Colonic mucosa (tissue), 4 donors: ENCODE measurements around the gene DAP. TPM values are rescaled to one million over a fixed set of nuclear protein-coding genes. Genes with fewer than 3 reads are reported as not detected.

ENCODE experiments used
- DNase-seq: peaks from one replicate; pipeline ENCODE4 v3.0.0-alpha.2; 2020
- H3K27ac ChIP-seq: fragments of 200-600 bp; one replicate; pipeline ENCODE4 v1.8.0; 2021
- H3K27me3 ChIP-seq: fragments of 200-600 bp; one replicate; pipeline ENCODE4 v1.8.0; 2021
- H3K36me3 ChIP-seq: fragments of 200-600 bp; one replicate; pipeline ENCODE4 v1.8.0; 2021
- H3K4me1 ChIP-seq: fragments of 200-600 bp; one replicate; pipeline ENCODE4 v1.8.0; 2021; ENCODE audit warnings: mild to moderate bottlenecking
- H3K4me3 ChIP-seq: fragments of 200-600 bp; one replicate; pipeline ENCODE4 v1.8.0; 2021
- H3K9ac ChIP-seq, 2 donors: one replicate each; pipeline ENCODE4 v1.7.0; 2013; ENCODE audit warnings: control low read depth in 2 of 2, low read depth in 2 of 2, low read length in 2 of 2
- H3K9me3 ChIP-seq: fragments of 200-600 bp; one replicate; pipeline ENCODE4 v1.8.0; 2021
- CTCF ChIP-seq: fragments of 200-600 bp; IDR thresholded peaks from one replicate; pipeline ENCODE4 v1.8.0; 2022; ENCODE audit warnings: antibody characterized with exemption, mild to moderate bottlenecking
- intact Hi-C: fragments of 100-400 bp; cut with DNase I; formaldehyde crosslinking; loops from one replicate; pipeline ENCODE4 v1.14.1; 2022
- total RNA-seq, 2 donors: library from RNA; stranded (reverse); fragmentation: NEBNext Ultra II Directional in 1 of 2; extraction: Animal tissue kit (Norgen Biotek cat#: 25700) in 1 of 2; gene quantifications; one replicate each; pipeline ENCODE4 v1.2.1, GENCODE V29; 2021
- donor health status: healthy.
- donor health status: DM: no; HTN: no; CAD: no.
- donor health status: DM: no; HTN: no; CAD: no.

The DAP gene
- total RNA-seq, 2 donors from 2014 or later, result 106 to 133 TPM

- no peak for DNase-seq
- no peaks in the 10 kb centered on the region for H3K27me3 ChIP-seq
- no peaks in the 10 kb centered on the region for H3K9me3 ChIP-seq
- H3K4me1 ChIP-seq, result no peaks in the 10 kb centered on the region
- H3K9ac ChIP-seq, result no peak overlapping the region
- intact Hi-C loops, result no loop called here
- no peak for TF ChIP-seq CTCF
- H3K36me3 ChIP-seq, result no peaks in the 10 kb centered on the region
- H3K27ac ChIP-seq, result no peak overlapping the region
- no peak overlapping the region for H3K4me3 ChIP-seq
Measured at GRCh38 chr5:10663489-10664179, 97.4 kb downstream of the DAP start.

DNA sequence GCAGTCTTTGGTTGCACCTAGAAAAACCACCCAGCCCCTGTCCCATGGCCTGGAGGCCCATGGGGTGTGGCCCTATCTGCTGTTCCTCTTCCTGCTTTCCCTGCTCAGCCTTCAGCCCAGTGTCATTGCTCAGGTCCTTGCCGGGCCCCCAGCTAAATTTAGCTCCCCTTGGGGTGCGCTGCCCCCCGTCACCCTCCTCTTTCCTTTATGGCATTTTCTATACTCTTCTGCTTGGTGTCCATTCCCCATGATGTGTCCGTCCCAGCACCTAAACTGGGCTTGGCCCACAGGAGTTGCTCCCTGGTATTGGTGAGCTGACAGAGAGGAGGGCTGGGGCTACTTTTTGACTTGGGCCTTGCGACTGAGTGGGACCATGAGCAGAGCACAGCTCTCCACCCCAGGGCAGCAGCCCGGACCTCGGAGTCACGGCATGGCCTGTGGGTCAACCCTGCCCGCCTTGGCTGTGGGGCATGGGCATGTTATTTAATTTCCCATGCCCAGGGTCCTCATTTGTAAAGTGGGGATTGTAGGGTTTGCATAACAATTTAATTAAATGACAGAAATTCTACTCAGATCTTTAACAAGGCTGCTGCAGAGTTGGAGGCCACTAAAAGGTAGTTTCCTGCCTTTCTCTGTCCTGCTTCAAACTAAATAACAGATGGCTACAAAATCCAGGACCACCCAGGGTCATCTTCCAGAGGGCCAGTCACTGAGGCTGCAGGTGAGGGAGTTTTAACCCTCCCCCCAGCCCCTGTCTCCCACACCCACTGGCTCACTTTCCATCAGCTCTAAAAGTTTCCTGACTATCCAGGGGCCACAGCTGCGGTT is 98.2 kb downstream of the DAP start:
- H3K27ac ChIP-seq, result no peak overlapping the region

GRCh38 chr5:10662083-10662482 is 99.0 kb downstream of the DAP start:
- Histone ChIP-seq H3K4me3 (no peak overlapping the region), H3K27ac (no peak overlapping the region), H3K36me3 (no peaks in the 10 kb centered on the region), H3K4me1 (no peaks in the 10 kb centered on the region), H3K9me3 (no peaks in the 10 kb centered on the region), H3K27me3 (no peaks in the 10 kb centered on the region), H3K9ac (no peak overlapping the region)
- DNase-seq, result no peak
- intact Hi-C loops, result no loop called here
- no peak for TF ChIP-seq CTCF

More for the DNA sequence above, 98.2 kb downstream of the DAP start:
- no peak for TF ChIP-seq CTCF
- intact Hi-C loops, result no loop called here
- Histone ChIP-seq H3K4me1 (no peaks in the 10 kb centered on the region), H3K36me3 (no peaks in the 10 kb centered on the region), H3K27me3 (no peaks in the 10 kb centered on the region), H3K4me3 (no peak overlapping the region), H3K9ac (no peak overlapping the region), H3K9me3 (no peaks in the 10 kb centered on the region)
- no peak for DNase-seq

- H3K9ac ChIP-seq, result no peak overlapping the region
Measured at GRCh38 chr5:10661401-10661800, 99.6 kb downstream of the DAP start.

More at GRCh38 chr5:10661401-10661800, 99.6 kb downstream of the DAP start:
- H3K4me3 ChIP-seq, result no peak overlapping the region
- DNase-seq, result no peak
- no peaks in the 10 kb centered on the region for H3K27me3 ChIP-seq
- H3K36me3 ChIP-seq, result no peaks in the 10 kb centered on the region
- no peak overlapping the region for H3K27ac ChIP-seq
- no peaks in the 10 kb centered on the region for H3K9me3 ChIP-seq
- TF ChIP-seq CTCF, result no peak
- intact Hi-C loops, result no loop called here
- H3K4me1 ChIP-seq, result no peaks in the 10 kb centered on the region
